Ishikawa (cell line): ENCODE results near the gene TAS2R60.

Experiments used
- CEBPB ChIP-seq: IDR thresholded peaks from 2 replicates; pipeline ENCODE4 v1.6.1; 2012
- CREB1 ChIP-seq: IDR thresholded peaks from 2 replicates; pipeline ENCODE4 v1.6.1; 2012; ENCODE audit warnings: low read depth
- EGR1 ChIP-seq: IDR thresholded peaks from 2 replicates; pipeline ENCODE4 v1.6.1; 2012
- EP300 ChIP-seq: IDR thresholded peaks from 2 replicates; pipeline ENCODE4 v1.6.1; 2012; ENCODE audit warnings: borderline replicate concordance
- FOXM1 ChIP-seq: IDR thresholded peaks from 2 replicates; pipeline ENCODE4 v1.6.1; 2012; ENCODE audit warnings: low read depth, borderline replicate concordance
- MAX ChIP-seq: IDR thresholded peaks from 2 replicates; pipeline ENCODE4 v1.6.1; 2012
- NFIC ChIP-seq: IDR thresholded peaks from 2 replicates; pipeline ENCODE4 v1.6.1; 2012
- RAD21 ChIP-seq: IDR thresholded peaks from 2 replicates; pipeline ENCODE4 v1.6.1; 2012; ENCODE audit warnings: low read depth
- REST ChIP-seq: IDR thresholded peaks from 2 replicates; pipeline ENCODE4 v1.6.1; 2012; ENCODE audit warnings: low read depth, mild to moderate bottlenecking
- TAF1 ChIP-seq: IDR thresholded peaks from 2 replicates; pipeline ENCODE4 v1.6.1; 2012; ENCODE audit warnings: low read depth, mild to moderate bottlenecking
- TCF12 ChIP-seq: IDR thresholded peaks from 2 replicates; pipeline ENCODE4 v1.6.1; 2012; ENCODE audit warnings: low read depth
- TEAD4 ChIP-seq: IDR thresholded peaks from 2 replicates; pipeline ENCODE4 v1.6.1; 2012
- USF1 ChIP-seq: IDR thresholded peaks from 2 replicates; pipeline ENCODE4 v1.6.1; 2012
- YY1 ChIP-seq: IDR thresholded peaks from 2 replicates; pipeline ENCODE4 v1.6.1; 2012; ENCODE audit warnings: low read depth
- ZBTB7A ChIP-seq: IDR thresholded peaks from 2 replicates; pipeline ENCODE4 v1.6.1; 2012; ENCODE audit warnings: low read depth

The TAS2R60 gene

GRCh38 chr7:143454091-143454680, 10.9 kb downstream of the TAS2R60 start:
- TF ChIP-seq ZBTB7A, result no peak
- no peak for TF ChIP-seq EGR1
- no peak for TF ChIP-seq EP300
- no peak for TF ChIP-seq USF1
- TF ChIP-seq CEBPB, result no peak
- TF ChIP-seq RAD21, result no peak

GRCh38 chr7:143455491-143455890, 12.2 kb downstream of the TAS2R60 start:
- no peak for TF ChIP-seq EP300
- no peak for TF ChIP-seq CREB1
- TF ChIP-seq USF1, result no peak
- TF ChIP-seq EGR1, result no peak
- no peak for TF ChIP-seq TCF12
- TF ChIP-seq NFIC, result no peak
- no peak for TF ChIP-seq RAD21

GRCh38 chr7:143455942-143456341, 12.7 kb downstream of the TAS2R60 start:
- no peak for TF ChIP-seq FOXM1

GRCh38 chr7:143456992-143457793, 13.9 kb downstream of the TAS2R60 start:
- no peak for TF ChIP-seq REST

GRCh38 chr7:143458263-143458662, 15.0 kb downstream of the TAS2R60 start:
- no peak for TF ChIP-seq REST
- no peak for TF ChIP-seq CEBPB

GRCh38 chr7:143458681-143459080, 15.4 kb downstream of the TAS2R60 start:
- TF ChIP-seq RAD21 (no peak), REST (no peak), FOXM1 (no peak), TCF12 (no peak), TAF1 (no peak), USF1 (no peak), YY1 (no peak), NFIC (no peak), CEBPB (no peak), MAX (no peak), ZBTB7A (no peak), EGR1 (no peak), EP300 (no peak), TEAD4 (no peak), CREB1 (no peak)
